BLaER1 treated with 17β-estradiol and CSF1 and Interleukin-3, amounts not matched to agents 10 nM and 100 nM (cell line): ENCODE data around the gene RARRES1.
A peak's percentile ranks its signal among the peaks of the same experiment; 100 is the strongest.

ENCODE experiments used
- H3K27ac ChIP-seq, 11 experiments: shearing (Covaris generic); formaldehyde crosslinking; 2 replicates each; pipeline ENCODE4 v1.8.1; 2022
- H3K27me3 ChIP-seq, 11 experiments: shearing (Covaris generic); formaldehyde crosslinking; 2 replicates each; pipeline ENCODE4 v1.8.1; 2022
- H3K36me3 ChIP-seq, 11 experiments: shearing (Covaris generic); formaldehyde crosslinking; 2 replicates each; pipeline ENCODE4 v1.8.1; 2022
- H3K4me1 ChIP-seq, 10 experiments: shearing (Covaris generic); formaldehyde crosslinking; 2 replicates each; pipeline ENCODE4 v1.8.1; 2022
- H3K4me2 ChIP-seq, 11 experiments: shearing (Covaris generic); formaldehyde crosslinking; 2 replicates each; pipeline ENCODE4 v1.8.1; 2022
- H3K4me3 ChIP-seq, 10 experiments: shearing (Covaris generic); formaldehyde crosslinking; 2 replicates each; pipeline ENCODE4 v1.8.1; 2022
- H3K9ac ChIP-seq, 11 experiments: shearing (Covaris generic); formaldehyde crosslinking; 2 replicates each; pipeline ENCODE4 v1.8.1; 2022
- H3K9me3 ChIP-seq, 11 experiments: shearing (Covaris generic); formaldehyde crosslinking; replicated peaks in 1 of 11; 2 replicates each; pipeline ENCODE4 v1.8.1; 2022
- H4K20me1 ChIP-seq, 11 experiments: shearing (Covaris generic); formaldehyde crosslinking; 2 replicates each; pipeline ENCODE4 v1.8.1; 2022
- Cebpa-rat ChIP-seq, 11 experiments: shearing (Covaris generic); IDR thresholded peaks; 2 replicates each; pipeline ENCODE4 v1.8.1; 2022

Gene RARRES1

GRCh38 chr3:158731938-158732855 is at the start of gene RARRES1:
Gene RARRES1, minus strand, starts transcription at chr3:158732457. Its CDS starts 42 bp downstream, at chr3:158732415.
- Histone ChIP-seq H3K9ac (0 out of 22 replicates have a peak within 1 kb of the TSS, but pooled peaks of 1 of the 11 experiments have one; percentile 38), H3K9me3 (peaks cover 29 to 48% (median 40%) of the 10 kb centered on the region in 11 experiments), H3K4me1 (peaks cover 0 to 37% (median 10%) of the 10 kb centered on the region in 10 experiments; a peak in 14 of 20 replicates), H3K36me3 (peaks cover 0 to 33% (median 17%) of the 10 kb centered on the region in 11 experiments; a peak in 13 of 22 replicates), H3K4me3 (peak within 1 kb of the TSS in 5 of 10 experiments; percentile 18 to 36 (median 24); a peak in 7 of 20 replicates), H3K4me2 (peak within 1 kb of the TSS; percentile 21 to 78 (median 40); a peak in 18 of 22 replicates), H4K20me1 (peaks cover 0 to 8% (median 0%) of the 10 kb centered on the region in 11 experiments; a peak in 2 of 22 replicates), H3K27ac (no peak within 1 kb of the TSS), H3K27me3 (peaks cover 17 to 28% (median 21%) of the 10 kb centered on the region in 11 experiments)
- no peak for TF ChIP-seq Cebpa-rat (IDR thresholded peaks at IDR 0.05)

GRCh38 chr3:158781849-158782248 is 49.6 kb upstream of the RARRES1 start:
- Histone ChIP-seq H3K4me2 (no peak overlapping the region), H3K4me3 (no peak overlapping the region), H3K9me3 (peaks cover 0 to 1% (median 0%) of the 10 kb centered on the region in 11 experiments; a peak in 3 of 22 replicates), H3K27ac (no peak overlapping the region), H3K27me3 (no peaks in the 10 kb centered on the region), H3K36me3 (no peaks in the 10 kb centered on the region; a peak in 1 of 22 replicates), H4K20me1 (no peaks in the 10 kb centered on the region), H3K4me1 (peaks cover 0 to 26% (median 0%) of the 10 kb centered on the region in 10 experiments; a peak in 5 of 20 replicates), H3K9ac (no peak overlapping the region)
- no peak for TF ChIP-seq Cebpa-rat (IDR thresholded peaks at IDR 0.05)

- Histone ChIP-seq H3K36me3 (no peaks in the 10 kb centered on the region), H3K27ac (no peak overlapping the region), H3K4me2 (no peak overlapping the region), H3K4me3 (no peak overlapping the region), H4K20me1 (no peaks in the 10 kb centered on the region), H3K9ac (no peak overlapping the region), H3K27me3 (no peaks in the 10 kb centered on the region), H3K4me1 (peaks cover 0 to 33% (median 0%) of the 10 kb centered on the region in 10 experiments; a peak in 5 of 20 replicates), H3K9me3 (no peaks in the 10 kb centered on the region; a peak in 3 of 22 replicates)
- TF ChIP-seq Cebpa-rat (IDR thresholded peaks at IDR 0.05): no peak
These were observed 48.9 kb upstream of the RARRES1 start for GRCh38 chr3:158781191-158781590.

GRCh38 chr3:158780766-158781165 is 48.5 kb upstream of the RARRES1 start:
- H3K9ac ChIP-seq: no peak overlapping the region
- H3K36me3 ChIP-seq: no peaks in the 10 kb centered on the region
- peaks cover 0 to 37% (median 0%) of the 10 kb centered on the region in 10 experiments; a peak in 5 of 20 replicates for H3K4me1 ChIP-seq
- H3K27ac ChIP-seq: no peak overlapping the region
- H3K4me3 ChIP-seq: no peak overlapping the region
- no peak overlapping the region for H3K4me2 ChIP-seq
- H3K27me3 ChIP-seq: no peaks in the 10 kb centered on the region
- no peak for TF ChIP-seq Cebpa-rat (IDR thresholded peaks at IDR 0.05)
- H4K20me1 ChIP-seq: no peaks in the 10 kb centered on the region
- H3K9me3 ChIP-seq: no peaks in the 10 kb centered on the region; a peak in 1 of 22 replicates

- Histone ChIP-seq H3K36me3 (no peaks in the 10 kb centered on the region), H3K27me3 (no peaks in the 10 kb centered on the region), H3K4me1 (peaks cover 0 to 64% (median 0%) of the 10 kb centered on the region in 10 experiments; a peak in 5 of 20 replicates), H3K9ac (peak overlapping the region in 2 of 11 experiments; percentile 61 to 74; a peak in 2 of 22 replicates), H4K20me1 (no peaks in the 10 kb centered on the region; a peak in 1 of 22 replicates), H3K27ac (peak overlapping the region in 2 of 11 experiments; percentile 71 to 80; a peak in 4 of 22 replicates), H3K4me2 (peak overlapping the region in 3 of 11 experiments; percentile 20 to 85 (median 81); a peak in 6 of 22 replicates), H3K4me3 (no peak overlapping the region), H3K9me3 (no peaks in the 10 kb centered on the region)
- no peak for TF ChIP-seq Cebpa-rat (IDR thresholded peaks at IDR 0.05)
These were observed 45.1 kb upstream of the RARRES1 start for GRCh38 chr3:158777161-158777873.

- Histone ChIP-seq H3K4me1 (peaks cover 0 to 64% (median 0%) of the 10 kb centered on the region in 10 experiments; a peak in 5 of 20 replicates), H3K27ac (peak overlapping the region in 2 of 11 experiments; percentile 71 to 80; a peak in 2 of 22 replicates), H3K9ac (peak overlapping the region in 1 of 11 experiments; percentile 74; a peak in 1 of 22 replicates), H3K9me3 (no peaks in the 10 kb centered on the region), H3K36me3 (no peaks in the 10 kb centered on the region), H3K4me3 (no peak overlapping the region), H3K4me2 (peak overlapping the region in 2 of 11 experiments; percentile 81 to 85; a peak in 4 of 22 replicates), H3K27me3 (no peaks in the 10 kb centered on the region), H4K20me1 (no peaks in the 10 kb centered on the region; a peak in 1 of 22 replicates)
- TF ChIP-seq Cebpa-rat (IDR thresholded peaks at IDR 0.05): no peak
These were observed 44.3 kb upstream of the RARRES1 start for GRCh38 chr3:158776531-158776930.

GRCh38 chr3:158775426-158776410 is 43.5 kb upstream of the RARRES1 start:
- peak overlapping the region in 2 of 11 experiments; percentile 81 to 85; a peak in 4 of 22 replicates for H3K4me2 ChIP-seq
- H3K27ac ChIP-seq: peak overlapping the region in 2 of 11 experiments; percentile 71 to 80; a peak in 2 of 22 replicates
- H3K9me3 ChIP-seq: no peaks in the 10 kb centered on the region
- no peak overlapping the region for H3K4me3 ChIP-seq
- no peak overlapping the region for H3K9ac ChIP-seq
- peaks cover 0 to 64% (median 0%) of the 10 kb centered on the region in 10 experiments; a peak in 5 of 20 replicates for H3K4me1 ChIP-seq
- TF ChIP-seq Cebpa-rat (IDR thresholded peaks at IDR 0.05): no peak
- H3K27me3 ChIP-seq: no peaks in the 10 kb centered on the region
- H4K20me1 ChIP-seq: no peaks in the 10 kb centered on the region; a peak in 1 of 22 replicates
- no peaks in the 10 kb centered on the region for H3K36me3 ChIP-seq
